HG03175 (cell line): Measurements from ENCODE around the gene TBX21.
"Not testable (repeated sequence)": the region's sequence is repeated elsewhere in the genome, so short reads cannot be mapped to it uniquely, and the experiment has no call there.

Experiments used
- ATAC-seq: cut with Tn5 transposase; IDR thresholded peaks from one replicate; pipeline ENCODE4 v1.9.1; 2021; ENCODE audit warnings: mild to moderate bottlenecking, moderate library complexity; ENCODE audit not compliant: unreplicated experiment

Gene TBX21

DNA sequence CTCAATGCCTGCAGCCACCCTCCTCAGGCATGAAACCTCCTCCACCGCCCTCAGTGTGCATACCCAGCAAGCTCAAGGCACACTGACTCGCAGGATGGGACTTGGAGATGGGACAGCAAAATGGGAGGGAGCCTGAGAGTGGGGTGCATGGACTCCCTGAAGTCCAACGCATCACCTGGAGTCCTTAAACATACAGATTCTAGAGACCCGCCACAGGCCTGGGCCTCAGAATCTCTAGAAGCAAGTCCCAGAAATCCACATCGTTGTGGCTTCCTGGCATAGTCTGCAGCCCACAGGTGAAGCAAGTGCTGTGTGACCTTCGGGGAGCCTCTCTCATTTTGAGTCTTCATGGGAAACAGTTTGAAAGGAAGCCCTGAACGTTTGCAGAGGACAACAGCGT lies 3.6 kb upstream of the TBX21 start:
- no peak for ATAC-seq

GRCh38 chr17:47730681-47731080 lies 2.4 kb upstream of the TBX21 start:
- no peak for ATAC-seq

DNA sequence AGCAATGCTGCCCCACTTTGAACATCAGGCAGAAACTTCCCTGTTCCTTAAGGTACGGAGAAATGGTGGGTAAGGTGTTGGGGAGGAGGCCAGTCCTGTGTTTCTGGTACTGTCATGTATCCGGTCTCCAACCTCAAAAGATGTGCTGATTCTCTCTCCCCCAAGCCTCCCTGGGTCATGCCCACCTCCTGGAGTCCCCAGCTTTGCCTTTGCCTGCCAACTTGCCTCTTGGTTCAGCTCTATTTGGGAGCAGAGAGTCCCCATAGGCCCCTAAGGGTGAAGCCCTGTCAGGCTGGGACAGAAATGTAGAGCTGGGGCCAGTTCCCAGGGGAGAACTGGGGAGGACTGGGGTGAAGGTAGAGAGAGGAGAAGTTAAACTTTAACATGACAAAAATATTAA lies 1.6 kb upstream of the TBX21 start:
- no peak for ATAC-seq

DNA sequence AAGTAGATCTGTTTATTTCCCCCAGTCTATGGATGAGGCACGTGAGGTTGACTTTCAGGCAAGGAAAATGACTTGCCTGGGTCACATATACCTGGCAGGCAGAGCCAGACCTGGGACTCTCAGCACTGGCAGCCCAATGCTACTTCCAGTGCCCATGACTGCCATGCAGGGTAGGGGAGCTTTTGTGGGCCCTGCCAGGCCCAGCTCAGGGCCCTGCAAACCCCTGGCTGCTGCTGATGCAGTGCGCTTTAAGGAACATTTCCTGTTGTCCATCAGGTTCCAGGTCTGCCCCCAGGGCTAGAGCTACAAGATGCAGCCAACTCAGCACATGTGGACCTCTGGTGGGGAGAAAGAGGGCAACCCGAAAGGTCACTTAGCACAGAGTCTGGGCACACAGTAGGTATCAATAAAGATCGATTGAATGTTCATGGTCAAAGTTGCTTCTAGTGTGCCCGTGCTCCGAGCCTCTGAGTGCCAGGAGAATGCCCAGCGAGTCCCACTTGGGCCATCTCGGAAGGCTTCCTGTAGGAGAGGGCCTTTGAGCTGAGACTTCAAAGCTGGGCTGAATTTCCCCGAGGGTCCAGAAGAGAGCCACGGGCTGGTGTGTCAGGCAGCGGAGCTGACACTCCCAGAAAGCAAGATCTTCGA lies 513 bp upstream of the TBX21 start:
- ATAC-seq: no peak

GRCh38 chr17:47733674-47734410 lies 806 bp downstream of the TBX21 start:
- ATAC-seq: no peak

DNA sequence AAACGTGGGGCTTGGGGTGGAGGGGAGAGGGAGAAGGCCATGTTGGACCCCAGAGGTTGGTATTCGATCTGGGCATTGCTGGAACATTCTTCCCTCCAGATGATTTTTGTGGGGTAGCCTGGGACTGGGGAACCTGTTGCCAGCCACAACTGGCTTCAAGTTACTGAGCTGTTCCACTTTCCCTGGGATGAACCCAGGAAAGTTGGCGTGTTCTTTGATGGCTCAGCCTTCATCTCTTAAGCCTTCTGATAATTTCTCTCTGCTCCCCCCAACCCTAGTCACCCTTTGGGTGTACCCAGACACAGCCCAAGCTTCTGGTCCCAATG lies 2.1 kb downstream of the TBX21 start:
- no peak for ATAC-seq

DNA sequence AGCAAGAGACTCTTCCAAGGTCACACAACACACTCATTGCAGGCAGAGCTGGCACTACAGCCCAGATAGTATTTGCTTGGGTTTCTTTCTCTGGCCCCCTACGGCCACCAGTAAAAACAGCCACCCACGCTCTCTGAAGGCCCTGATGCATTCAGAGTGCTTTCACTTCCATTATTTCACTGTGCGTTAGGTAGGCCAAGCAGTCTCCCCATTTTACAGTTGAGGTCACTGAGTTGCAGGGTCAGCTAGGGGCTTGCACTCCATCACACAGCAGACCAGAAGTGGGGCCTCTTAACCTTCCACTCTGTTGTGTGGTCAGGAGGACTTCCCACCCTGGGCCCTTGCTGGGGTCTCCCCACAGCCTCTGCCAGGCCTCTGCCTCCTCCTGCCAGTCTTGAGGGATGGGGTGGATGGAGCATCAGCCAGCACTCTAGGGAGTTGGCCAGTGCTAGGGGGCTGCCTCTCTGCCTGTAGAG lies 2.5 kb downstream of the TBX21 start:
- ATAC-seq: no peak

DNA sequence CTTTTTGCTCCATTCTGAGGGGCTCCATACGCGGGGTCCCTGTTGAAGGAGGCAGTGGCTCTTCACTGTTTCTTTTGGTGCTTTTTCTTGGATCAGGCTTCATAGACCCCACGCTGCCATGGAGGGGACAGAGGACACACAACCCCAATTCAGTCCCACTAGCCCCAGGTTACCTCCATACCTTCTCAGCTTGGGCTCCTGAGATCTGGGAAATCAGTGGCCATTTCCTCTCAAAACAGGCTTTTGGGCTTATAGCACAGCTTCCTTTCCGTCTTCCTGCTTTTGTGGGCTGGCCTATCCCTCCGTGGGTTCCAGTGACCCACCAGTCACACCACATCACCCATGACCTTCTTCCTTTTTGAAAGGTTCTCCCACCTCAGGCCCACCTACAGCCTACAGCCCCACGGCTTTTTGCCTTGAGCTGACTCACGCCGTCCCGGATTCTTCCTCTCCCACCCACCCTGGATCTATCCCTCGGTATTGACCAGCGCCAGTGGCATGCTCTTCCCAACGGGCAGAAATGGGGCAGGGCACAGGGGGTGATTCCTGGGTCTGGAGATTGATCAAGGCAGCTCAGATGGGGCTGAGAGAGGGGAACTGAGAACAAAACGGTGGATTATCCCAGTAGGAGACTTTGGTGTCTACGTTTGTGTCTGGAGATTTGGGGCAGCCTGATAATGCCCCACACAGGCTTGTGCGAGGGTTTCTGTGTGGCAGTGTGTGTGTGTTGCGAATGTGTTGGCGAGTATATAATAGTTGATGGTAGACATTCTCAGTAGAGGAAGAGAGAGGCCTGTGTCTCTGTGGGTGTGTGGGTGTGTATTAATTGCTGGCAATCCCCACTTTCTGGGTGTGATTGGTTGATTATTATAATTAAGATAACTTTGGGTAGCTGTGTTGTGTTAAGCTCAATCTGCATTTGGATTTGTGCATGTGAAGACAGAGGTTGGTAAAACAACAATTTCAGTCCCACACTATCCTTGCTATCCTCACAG lies 3.8 kb downstream of the TBX21 start:
- ATAC-seq: no peak

GRCh38 chr17:47738178-47738577 lies 5.1 kb downstream of the TBX21 start:
- no peak for ATAC-seq

- no peak for ATAC-seq
Measured at GRCh38 chr17:47739150-47739549, 6.1 kb downstream of the TBX21 start.

- ATAC-seq: not testable (repeated sequence)
Measured at GRCh38 chr17:47739945-47740344, 6.9 kb downstream of the TBX21 start.

DNA sequence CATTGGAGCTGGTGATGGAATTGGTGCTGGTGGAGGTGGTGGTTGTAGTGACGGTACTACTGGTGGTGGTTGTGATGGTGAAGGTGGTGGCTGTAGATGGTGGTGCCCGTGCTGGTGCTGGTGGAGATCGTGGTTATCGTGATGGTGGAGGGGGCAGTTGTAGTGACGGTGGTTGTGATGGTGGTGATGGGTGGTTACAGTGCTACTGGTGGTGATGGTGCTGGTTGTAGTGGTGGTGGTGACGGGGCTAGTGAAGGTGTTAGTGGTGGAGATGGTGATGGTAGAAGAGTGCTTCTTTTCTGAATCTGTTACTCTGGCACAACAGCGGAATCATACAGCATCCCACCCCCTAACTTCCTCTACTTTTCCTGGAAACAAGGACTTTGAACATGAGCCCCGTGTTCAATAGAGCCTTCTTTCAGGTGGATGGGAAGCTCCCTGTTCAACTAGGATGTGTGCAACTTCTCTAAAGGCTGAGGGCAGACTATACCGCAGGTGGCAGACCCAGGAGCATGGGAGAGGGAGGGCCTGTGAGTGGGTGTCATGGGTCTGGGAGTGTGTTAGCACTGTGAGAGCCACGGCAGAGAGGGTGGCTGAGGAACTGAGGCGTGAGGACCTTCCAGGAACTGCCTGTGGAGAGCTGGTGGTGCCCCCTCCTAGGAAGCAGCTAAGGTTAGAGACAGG lies 8.2 kb downstream of the TBX21 start:
- ATAC-seq: no peak

- no peak for ATAC-seq
Measured at GRCh38 chr17:47741793-47742145, 8.7 kb downstream of the TBX21 start.

GRCh38 chr17:47742319-47743181 lies 9.5 kb downstream of the TBX21 start:
- ATAC-seq: no peak

GRCh38 chr17:47744168-47745036 lies 11.4 kb downstream of the TBX21 start:
- no peak for ATAC-seq

GRCh38 chr17:47745037-47745380 lies 12.0 kb downstream of the TBX21 start:
- ATAC-seq: no peak

GRCh38 chr17:47751471-47751870 lies 18.4 kb downstream of the TBX21 start:
- no peak for ATAC-seq

GRCh38 chr17:47757386-47757785 lies 24.4 kb downstream of the TBX21 start:
- ATAC-seq: no peak

DNA sequence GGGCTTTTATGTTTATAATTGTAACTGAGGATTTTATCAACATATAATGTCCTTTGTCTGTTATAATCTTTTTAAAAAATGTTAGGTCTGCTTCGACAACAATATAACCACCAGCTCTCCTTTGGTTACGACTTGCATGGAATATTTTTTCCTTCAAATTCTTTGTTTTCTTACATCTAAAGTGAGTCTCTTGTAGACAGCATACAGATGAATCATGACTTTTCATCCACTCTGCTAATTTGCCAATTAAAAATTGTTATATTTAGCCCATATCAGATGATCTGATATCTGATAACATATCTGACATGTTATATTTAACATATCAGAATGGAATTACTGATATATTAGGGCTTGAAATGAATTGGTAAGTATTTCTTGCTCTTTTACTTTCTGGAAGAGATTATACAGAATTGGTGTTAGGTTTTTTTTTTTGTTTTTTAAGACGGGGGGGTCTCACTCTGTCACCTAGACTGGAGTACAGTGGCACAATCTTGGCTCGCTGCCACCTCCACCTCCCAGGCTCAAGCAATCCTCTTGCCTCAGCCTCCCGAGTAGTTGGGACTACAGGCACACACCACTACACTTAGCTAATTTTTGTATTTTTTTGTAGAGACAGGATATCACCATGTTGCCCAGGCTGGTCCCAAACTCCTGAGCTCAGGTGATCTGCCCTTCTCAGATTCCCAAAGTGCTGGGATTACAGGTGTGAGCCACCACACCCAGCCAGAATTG lies 27.5 kb downstream of the TBX21 start:
- no peak for ATAC-seq
